SK-N-SH treated with all-trans-retinoic acid at 6 μM for 48 hours (cell line): ENCODE measurements around the gene SEMA5A.

Source experiments
- RARB ChIP-seq: fragments of 250-450 bp; sonication (Bioruptor Pico); IDR thresholded peaks from 2 replicates; pipeline ENCODE4 v1.8.0; 2021; ENCODE audit warnings: mild to moderate bottlenecking, moderate library complexity
- TCF4 ChIP-seq: fragments of 250-450 bp; sonication (Bioruptor Pico); IDR thresholded peaks from 2 replicates; pipeline ENCODE4 v1.8.0; 2021; ENCODE audit warnings: mild to moderate bottlenecking, moderate library complexity, borderline replicate concordance
- ZFP3 ChIP-seq: fragments of 250-450 bp; sonication (Bioruptor Pico); IDR thresholded peaks from 2 replicates; pipeline ENCODE4 v1.5.0; 2020; ENCODE audit warnings: mild to moderate bottlenecking, moderate library complexity
- ZFP30 ChIP-seq: fragments of 450-650 bp; formaldehyde crosslinking; IDR thresholded peaks from 2 replicates; pipeline ENCODE4 v1.5.0; 2022; ENCODE audit warnings: mild to moderate bottlenecking, moderate library complexity
- ZNF8 ChIP-seq: fragments of 450-650 bp; formaldehyde crosslinking; IDR thresholded peaks from 2 replicates; pipeline ENCODE4 v1.5.0; 2020; ENCODE audit warnings: mild to moderate bottlenecking, moderate library complexity
- TF ChIP-seq, protein P1 (sequence below): fragments of 250-450 bp; sonication (Bioruptor Pico); IDR thresholded peaks from 2 replicates; pipeline ENCODE4 v1.8.0; 2020; ENCODE audit warnings: mild to moderate bottlenecking, moderate library complexity, borderline replicate concordance
- TF ChIP-seq, protein P2 (sequence below): fragments of 250-450 bp; sonication (Bioruptor Pico); IDR thresholded peaks from 2 replicates; pipeline ENCODE4 v1.5.0; 2020; ENCODE audit warnings: mild to moderate bottlenecking, moderate library complexity

DNA sequence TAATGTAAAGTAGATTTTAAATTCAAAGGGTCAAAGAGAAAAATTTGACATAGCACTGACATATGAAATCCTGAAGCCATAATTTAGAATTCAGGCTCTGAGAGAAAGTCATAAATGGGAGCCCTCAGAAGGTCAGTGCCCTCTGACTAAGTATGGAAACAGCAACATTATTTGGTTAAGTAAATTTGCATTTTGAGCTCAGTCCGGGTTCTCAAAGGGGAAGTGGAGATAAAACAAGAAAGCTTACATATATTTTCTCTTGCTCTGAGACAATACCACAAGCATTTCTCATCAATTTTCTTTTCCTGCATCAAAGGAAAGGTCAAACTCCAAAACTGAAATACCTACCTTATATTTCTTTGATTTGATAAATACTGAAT lies 348.0 kb downstream of the SEMA5A start:
- TF ChIP-seq ZNF8 = no peak
- TF ChIP-seq, protein P1, sequence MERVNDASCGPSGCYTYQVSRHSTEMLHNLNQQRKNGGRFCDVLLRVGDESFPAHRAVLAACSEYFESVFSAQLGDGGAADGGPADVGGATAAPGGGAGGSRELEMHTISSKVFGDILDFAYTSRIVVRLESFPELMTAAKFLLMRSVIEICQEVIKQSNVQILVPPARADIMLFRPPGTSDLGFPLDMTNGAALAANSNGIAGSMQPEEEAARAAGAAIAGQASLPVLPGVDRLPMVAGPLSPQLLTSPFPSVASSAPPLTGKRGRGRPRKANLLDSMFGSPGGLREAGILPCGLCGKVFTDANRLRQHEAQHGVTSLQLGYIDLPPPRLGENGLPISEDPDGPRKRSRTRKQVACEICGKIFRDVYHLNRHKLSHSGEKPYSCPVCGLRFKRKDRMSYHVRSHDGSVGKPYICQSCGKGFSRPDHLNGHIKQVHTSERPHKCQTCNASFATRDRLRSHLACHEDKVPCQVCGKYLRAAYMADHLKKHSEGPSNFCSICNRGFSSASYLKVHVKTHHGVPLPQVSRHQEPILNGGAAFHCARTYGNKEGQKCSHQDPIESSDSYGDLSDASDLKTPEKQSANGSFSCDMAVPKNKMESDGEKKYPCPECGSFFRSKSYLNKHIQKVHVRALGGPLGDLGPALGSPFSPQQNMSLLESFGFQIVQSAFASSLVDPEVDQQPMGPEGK = no peak
- TF ChIP-seq, protein P2, sequence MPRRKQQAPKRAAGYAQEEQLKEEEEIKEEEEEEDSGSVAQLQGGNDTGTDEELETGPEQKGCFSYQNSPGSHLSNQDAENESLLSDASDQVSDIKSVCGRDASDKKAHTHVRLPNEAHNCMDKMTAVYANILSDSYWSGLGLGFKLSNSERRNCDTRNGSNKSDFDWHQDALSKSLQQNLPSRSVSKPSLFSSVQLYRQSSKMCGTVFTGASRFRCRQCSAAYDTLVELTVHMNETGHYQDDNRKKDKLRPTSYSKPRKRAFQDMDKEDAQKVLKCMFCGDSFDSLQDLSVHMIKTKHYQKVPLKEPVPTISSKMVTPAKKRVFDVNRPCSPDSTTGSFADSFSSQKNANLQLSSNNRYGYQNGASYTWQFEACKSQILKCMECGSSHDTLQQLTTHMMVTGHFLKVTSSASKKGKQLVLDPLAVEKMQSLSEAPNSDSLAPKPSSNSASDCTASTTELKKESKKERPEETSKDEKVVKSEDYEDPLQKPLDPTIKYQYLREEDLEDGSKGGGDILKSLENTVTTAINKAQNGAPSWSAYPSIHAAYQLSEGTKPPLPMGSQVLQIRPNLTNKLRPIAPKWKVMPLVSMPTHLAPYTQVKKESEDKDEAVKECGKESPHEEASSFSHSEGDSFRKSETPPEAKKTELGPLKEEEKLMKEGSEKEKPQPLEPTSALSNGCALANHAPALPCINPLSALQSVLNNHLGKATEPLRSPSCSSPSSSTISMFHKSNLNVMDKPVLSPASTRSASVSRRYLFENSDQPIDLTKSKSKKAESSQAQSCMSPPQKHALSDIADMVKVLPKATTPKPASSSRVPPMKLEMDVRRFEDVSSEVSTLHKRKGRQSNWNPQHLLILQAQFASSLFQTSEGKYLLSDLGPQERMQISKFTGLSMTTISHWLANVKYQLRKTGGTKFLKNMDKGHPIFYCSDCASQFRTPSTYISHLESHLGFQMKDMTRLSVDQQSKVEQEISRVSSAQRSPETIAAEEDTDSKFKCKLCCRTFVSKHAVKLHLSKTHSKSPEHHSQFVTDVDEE = no peak
- no peak for TF ChIP-seq RARB
- no peak for TF ChIP-seq ZFP3 (CRISPR knock-in tag)
- no peak for TF ChIP-seq ZFP30 (CRISPR knock-in tag)
- TF ChIP-seq TCF4 = no peak
